ENCODE measurements around the gene SLC10A6. TPM values are rescaled to one million over a fixed set of nuclear protein-coding genes. Genes with fewer than 3 reads are reported as not detected.

Gene SLC10A6
- total and polyA plus RNA-seq, 5 donors from 2014 or later: not detected

DNA sequence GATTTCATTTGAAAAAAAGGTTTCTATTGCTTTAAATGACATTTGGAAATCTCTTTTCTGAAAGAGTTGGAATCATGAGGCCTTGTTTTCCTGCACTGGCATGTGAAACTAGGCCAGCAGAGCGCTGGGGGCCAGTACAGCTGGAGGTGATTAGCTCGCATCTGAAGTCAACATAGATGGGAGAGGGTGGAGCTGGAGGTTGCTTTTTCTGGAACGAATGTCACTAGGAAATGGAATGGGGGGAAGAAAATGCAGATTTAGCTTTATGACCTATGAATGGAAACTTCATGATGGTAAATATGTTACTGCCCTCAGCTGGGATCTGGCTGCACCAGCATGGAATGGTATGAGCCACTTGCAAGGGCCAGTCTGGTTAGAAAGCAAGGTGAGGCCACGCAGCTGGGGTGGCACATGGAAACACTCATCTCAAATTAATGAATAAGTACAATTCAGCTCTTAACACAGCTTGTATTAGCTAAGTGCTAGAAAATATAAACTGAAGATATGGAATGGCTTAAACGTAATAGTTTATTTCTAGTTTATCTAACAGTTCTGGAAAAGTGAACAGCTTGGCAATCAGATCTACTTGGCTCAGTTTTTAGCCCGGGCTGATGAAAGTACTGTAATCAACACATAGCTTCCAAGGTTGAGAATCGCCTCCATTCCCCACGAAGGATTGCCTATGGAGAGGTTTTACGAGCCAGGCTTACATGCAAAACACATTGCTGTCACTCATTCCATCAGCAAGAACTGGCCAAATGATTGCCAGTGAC is 32.5 kb downstream of the SLC10A6 start:
- DNase-seq (no peak), ATAC-seq (ENCODE audit: low read depth in 2 of 2) (no peak)
- Mint-ChIP-seq H3K4me3 (no peak overlapping the region), H3K36me3 (no peaks in the 10 kb centered on the region), H3K9me3 (peaks cover 0 to 20% (median 0%) of the 10 kb centered on the region in 7 donors), H3K27me3 (no peaks in the 10 kb centered on the region), H3K27ac (no peak overlapping the region), H3K4me1 (no peaks in the 10 kb centered on the region)
- Histone ChIP-seq H3K4me1 (ENCODE audit: control insufficient read depth, insufficient read depth, low read length, poor library complexity, severe bottlenecking) (no peaks in the 10 kb centered on the region), H3K4me3 (ENCODE audit: low read depth, low read length) (no peak overlapping the region), H3K9me3 (ENCODE audit: control insufficient read depth in 2 of 2, low read length in 2 of 2) (peaks cover 5 to 6% of the 10 kb centered on the region in 2 experiments), H3K27ac (ENCODE audit: insufficient read depth, low read length, poor library complexity, severe bottlenecking) (no peak overlapping the region), H3K36me3 (ENCODE audit: control insufficient read depth, insufficient read depth, low read length) (no peaks in the 10 kb centered on the region), H3K27me3 (ENCODE audit: control insufficient read depth, insufficient read depth, low read length) (no peaks in the 10 kb centered on the region)

DNA sequence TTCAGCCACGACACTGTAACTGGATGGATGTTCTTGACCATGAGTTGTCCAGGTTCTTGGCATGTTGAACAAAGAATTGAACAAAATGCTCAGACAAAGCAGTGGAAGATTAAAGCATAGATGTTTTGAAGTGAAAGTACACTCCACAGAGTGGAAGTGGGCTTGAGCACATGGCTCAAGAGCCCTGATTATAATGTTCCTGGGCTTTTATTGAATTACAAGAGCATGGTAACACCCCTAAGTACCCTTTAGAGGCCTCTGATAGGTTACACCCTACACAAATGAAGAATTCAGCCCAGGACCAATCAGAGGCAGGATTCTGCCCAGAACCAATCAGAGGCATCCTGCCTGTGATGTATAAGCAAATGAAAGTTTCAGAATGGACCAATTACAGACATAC is 33.5 kb downstream of the SLC10A6 start:
- Mint-ChIP-seq H3K4me3 (no peak overlapping the region), H3K4me1 (no peaks in the 10 kb centered on the region), H3K27ac (no peak overlapping the region), H3K9me3 (peaks cover 0 to 20% (median 0%) of the 10 kb centered on the region in 7 donors), H3K27me3 (no peaks in the 10 kb centered on the region), H3K36me3 (no peaks in the 10 kb centered on the region)
- no peaks in the 10 kb centered on the region for H3K4me1 ChIP-seq (ENCODE audit: control insufficient read depth, insufficient read depth, low read length, poor library complexity, severe bottlenecking)
- H3K4me3 ChIP-seq (ENCODE audit: low read depth, low read length): no peak overlapping the region
- no peaks in the 10 kb centered on the region for H3K36me3 ChIP-seq (ENCODE audit: control insufficient read depth, insufficient read depth, low read length)
- peaks cover 5 to 6% of the 10 kb centered on the region in 2 experiments for H3K9me3 ChIP-seq (ENCODE audit: control insufficient read depth in 2 of 2, low read length in 2 of 2)
- H3K27ac ChIP-seq (ENCODE audit: insufficient read depth, low read length, poor library complexity, severe bottlenecking): no peak overlapping the region
- no peak for ATAC-seq (ENCODE audit: low read depth in 2 of 2)
- no peak for DNase-seq
- H3K27me3 ChIP-seq (ENCODE audit: control insufficient read depth, insufficient read depth, low read length): no peaks in the 10 kb centered on the region

DNA sequence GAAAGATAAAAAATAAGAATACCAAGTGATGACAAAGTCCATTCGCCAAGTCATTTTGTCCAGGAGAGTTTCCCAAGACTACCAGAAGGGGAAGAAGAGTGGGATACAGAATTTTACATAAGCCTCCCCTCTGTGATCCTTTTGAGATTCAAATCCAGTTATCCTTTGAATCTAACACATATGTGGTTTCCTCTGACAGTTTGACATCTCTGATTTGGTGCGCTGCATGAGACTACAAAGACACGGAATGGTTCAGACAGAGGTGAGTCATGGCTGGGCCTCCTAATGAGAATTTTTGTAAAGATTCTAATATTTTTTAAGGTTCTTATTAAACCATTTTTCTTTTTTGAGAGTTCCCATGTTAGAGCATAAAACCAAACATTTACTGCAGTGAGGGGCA is 38.3 kb downstream of the SLC10A6 start:
- no peak for DNase-seq
- H3K27ac Mint-ChIP-seq: no peak overlapping the region
- H3K9me3 Mint-ChIP-seq: peaks cover 0 to 11% (median 0%) of the 10 kb centered on the region in 7 donors
- Histone ChIP-seq H3K4me1 (ENCODE audit: control insufficient read depth, insufficient read depth, low read length, poor library complexity, severe bottlenecking) (no peaks in the 10 kb centered on the region), H3K9me3 (ENCODE audit: control insufficient read depth in 2 of 2, low read length in 2 of 2) (peaks cover 3 to 5% of the 10 kb centered on the region in 2 experiments), H3K4me3 (ENCODE audit: low read depth, low read length) (no peak overlapping the region), H3K27me3 (ENCODE audit: control insufficient read depth, insufficient read depth, low read length) (no peaks in the 10 kb centered on the region), H3K27ac (ENCODE audit: insufficient read depth, low read length, poor library complexity, severe bottlenecking) (no peak overlapping the region), H3K36me3 (ENCODE audit: control insufficient read depth, insufficient read depth, low read length) (no peaks in the 10 kb centered on the region)
- no peaks in the 10 kb centered on the region for H3K36me3 Mint-ChIP-seq
- no peak overlapping the region for H3K4me3 Mint-ChIP-seq
- no peaks in the 10 kb centered on the region for H3K27me3 Mint-ChIP-seq
- ATAC-seq (ENCODE audit: low read depth in 2 of 2): no peak
- H3K4me1 Mint-ChIP-seq: no peaks in the 10 kb centered on the region

DNA sequence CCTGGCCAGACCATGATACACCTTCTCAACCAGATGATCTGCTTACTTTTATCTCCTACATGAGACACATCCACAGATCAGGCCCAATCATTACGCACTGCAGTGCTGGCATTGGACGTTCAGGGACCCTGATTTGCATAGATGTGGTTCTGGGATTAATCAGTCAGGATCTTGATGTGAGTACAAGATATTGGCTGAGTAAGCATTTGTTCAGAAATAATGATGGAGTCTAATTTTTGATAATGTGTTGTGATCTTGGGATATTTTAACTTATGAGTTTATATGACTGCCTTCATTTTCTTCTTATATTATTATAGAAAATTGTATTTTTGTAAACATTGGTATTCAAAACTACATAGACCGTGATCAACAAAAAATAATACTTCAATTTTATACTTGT is 39.4 kb downstream of the SLC10A6 start:
- Histone ChIP-seq H3K4me1 (ENCODE audit: control insufficient read depth, insufficient read depth, low read length, poor library complexity, severe bottlenecking) (no peaks in the 10 kb centered on the region), H3K36me3 (ENCODE audit: control insufficient read depth, insufficient read depth, low read length) (no peaks in the 10 kb centered on the region), H3K27me3 (ENCODE audit: control insufficient read depth, insufficient read depth, low read length) (no peaks in the 10 kb centered on the region), H3K9me3 (ENCODE audit: control insufficient read depth in 2 of 2, low read length in 2 of 2) (no peaks in the 10 kb centered on the region), H3K27ac (ENCODE audit: insufficient read depth, low read length, poor library complexity, severe bottlenecking) (no peak overlapping the region), H3K4me3 (ENCODE audit: low read depth, low read length) (no peak overlapping the region)
- Mint-ChIP-seq H3K27me3 (no peaks in the 10 kb centered on the region), H3K4me3 (no peak overlapping the region), H3K4me1 (no peaks in the 10 kb centered on the region), H3K9me3 (peaks cover 0 to 4% (median 0%) of the 10 kb centered on the region in 7 donors), H3K36me3 (no peaks in the 10 kb centered on the region), H3K27ac (no peak overlapping the region)
- ATAC-seq (ENCODE audit: low read depth in 2 of 2): no peak
- no peak for DNase-seq

DNA sequence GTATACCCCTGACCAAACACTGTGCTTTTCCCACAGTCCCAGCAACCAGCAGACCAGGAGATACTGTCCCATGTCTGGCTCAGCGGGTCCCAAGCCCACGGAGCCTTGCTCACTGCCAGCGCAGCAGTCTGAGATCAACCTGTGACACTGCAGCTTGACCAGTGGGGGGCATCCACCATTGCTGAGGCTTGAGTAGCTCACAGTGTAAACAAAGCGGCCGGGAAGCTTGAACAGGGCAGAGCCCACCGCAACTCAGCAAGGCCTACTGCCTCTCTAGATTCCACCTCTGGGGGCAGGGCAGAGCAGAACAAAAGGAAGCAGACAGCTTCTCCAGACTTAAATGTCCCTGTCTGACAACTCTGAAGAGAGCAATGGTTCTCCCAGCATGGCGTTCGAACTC is 58.1 kb downstream of the SLC10A6 start:
- Histone ChIP-seq H3K4me3 (ENCODE audit: low read depth, low read length) (no peak overlapping the region), H3K36me3 (ENCODE audit: control insufficient read depth, insufficient read depth, low read length) (no peaks in the 10 kb centered on the region), H3K27me3 (ENCODE audit: control insufficient read depth, insufficient read depth, low read length) (no peaks in the 10 kb centered on the region), H3K9me3 (ENCODE audit: control insufficient read depth in 2 of 2, low read length in 2 of 2) (no peaks in the 10 kb centered on the region), H3K4me1 (ENCODE audit: control insufficient read depth, insufficient read depth, low read length, poor library complexity, severe bottlenecking) (no peaks in the 10 kb centered on the region), H3K27ac (ENCODE audit: insufficient read depth, low read length, poor library complexity, severe bottlenecking) (no peak overlapping the region)
- Mint-ChIP-seq H3K4me1 (no peaks in the 10 kb centered on the region), H3K27ac (no peak overlapping the region), H3K9me3 (peaks cover 0 to 9% (median 2%) of the 10 kb centered on the region in 7 donors), H3K27me3 (no peaks in the 10 kb centered on the region), H3K36me3 (no peaks in the 10 kb centered on the region), H3K4me3 (no peak overlapping the region)
- no peak for DNase-seq
- no peak for ATAC-seq (ENCODE audit: low read depth in 2 of 2)

DNA sequence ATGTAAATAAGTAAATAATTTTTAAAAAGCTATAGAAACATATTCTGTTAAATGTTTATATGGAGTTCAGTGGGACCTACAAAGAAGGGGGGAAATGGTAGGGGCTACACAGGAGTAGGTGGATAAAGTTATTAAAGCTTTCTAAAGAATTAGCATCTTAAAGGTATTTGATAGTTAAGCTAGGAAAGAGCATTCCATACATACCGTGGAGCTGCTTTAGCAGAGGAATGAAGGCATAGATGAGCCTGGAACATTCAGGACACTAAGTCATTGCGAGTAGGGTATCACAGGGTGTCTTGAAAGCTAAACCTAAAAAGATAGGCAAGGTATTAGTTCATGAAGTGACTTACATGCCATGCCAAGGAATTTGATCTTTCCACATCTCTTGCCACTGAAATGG is 60.4 kb downstream of the SLC10A6 start:
- Histone ChIP-seq H3K4me3 (ENCODE audit: low read depth, low read length) (no peak overlapping the region), H3K27ac (ENCODE audit: insufficient read depth, low read length, poor library complexity, severe bottlenecking) (no peak overlapping the region), H3K9me3 (ENCODE audit: control insufficient read depth in 2 of 2, low read length in 2 of 2) (no peaks in the 10 kb centered on the region), H3K4me1 (ENCODE audit: control insufficient read depth, insufficient read depth, low read length, poor library complexity, severe bottlenecking) (no peaks in the 10 kb centered on the region), H3K36me3 (ENCODE audit: control insufficient read depth, insufficient read depth, low read length) (no peaks in the 10 kb centered on the region), H3K27me3 (ENCODE audit: control insufficient read depth, insufficient read depth, low read length) (no peaks in the 10 kb centered on the region)
- Mint-ChIP-seq H3K27me3 (peaks cover 4% of the 10 kb centered on the region), H3K9me3 (peaks cover 0 to 6% (median 2%) of the 10 kb centered on the region in 7 donors), H3K4me3 (no peak overlapping the region), H3K4me1 (no peaks in the 10 kb centered on the region), H3K36me3 (no peaks in the 10 kb centered on the region), H3K27ac (no peak overlapping the region)
- ATAC-seq (ENCODE audit: low read depth in 2 of 2) (no peak), DNase-seq (no peak)

DNA sequence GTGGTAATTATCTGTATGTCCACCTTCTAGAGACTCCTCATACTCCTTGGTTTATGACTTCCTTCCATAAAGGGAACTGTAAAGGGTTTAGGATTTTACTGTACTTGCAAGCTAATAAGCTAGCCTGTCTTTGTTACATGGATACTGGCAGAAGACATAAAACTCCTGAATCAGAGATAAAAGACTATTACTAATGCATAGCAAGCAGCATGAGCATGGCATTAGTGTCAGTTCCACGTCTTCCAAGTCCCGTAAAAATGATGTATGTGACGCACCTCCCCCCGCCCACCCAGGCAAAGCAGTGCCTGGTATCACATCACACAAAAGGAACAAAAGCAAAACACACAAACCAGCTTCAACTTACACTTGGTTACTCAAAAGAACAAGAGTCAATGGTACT is 71.0 kb downstream of the SLC10A6 start:
- Mint-ChIP-seq H3K27me3 (peaks cover 5% of the 10 kb centered on the region), H3K9me3 (peaks cover 0 to 5% (median 0%) of the 10 kb centered on the region in 7 donors), H3K4me1 (no peaks in the 10 kb centered on the region), H3K27ac (no peak overlapping the region), H3K4me3 (no peak overlapping the region), H3K36me3 (no peaks in the 10 kb centered on the region)
- Histone ChIP-seq H3K4me3 (ENCODE audit: low read depth, low read length) (no peak overlapping the region), H3K4me1 (ENCODE audit: control insufficient read depth, insufficient read depth, low read length, poor library complexity, severe bottlenecking) (no peaks in the 10 kb centered on the region), H3K9me3 (ENCODE audit: control insufficient read depth in 2 of 2, low read length in 2 of 2) (no peaks in the 10 kb centered on the region), H3K36me3 (ENCODE audit: control insufficient read depth, insufficient read depth, low read length) (no peaks in the 10 kb centered on the region), H3K27me3 (ENCODE audit: control insufficient read depth, insufficient read depth, low read length) (no peaks in the 10 kb centered on the region), H3K27ac (ENCODE audit: insufficient read depth, low read length, poor library complexity, severe bottlenecking) (no peak overlapping the region)
- DNase-seq (no peak), ATAC-seq (ENCODE audit: low read depth in 2 of 2) (no peak)

DNA sequence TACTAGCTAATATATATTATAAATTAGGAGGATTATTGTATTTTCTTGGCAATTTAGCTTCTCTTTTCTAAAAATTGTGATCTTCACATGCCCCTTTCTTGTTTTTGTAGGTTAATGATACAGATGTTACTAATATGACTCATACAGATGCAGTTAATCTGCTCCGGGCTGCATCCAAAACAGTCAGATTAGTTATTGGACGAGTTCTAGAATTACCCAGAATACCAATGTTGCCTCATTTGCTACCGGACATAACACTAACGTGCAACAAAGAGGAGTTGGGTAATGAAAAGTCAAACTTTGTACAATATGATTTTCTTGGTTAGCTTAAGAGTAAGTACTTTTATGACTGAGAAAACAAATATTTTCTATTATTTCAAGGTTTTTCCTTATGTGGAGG is 74.1 kb downstream of the SLC10A6 start:
- Histone ChIP-seq H3K27ac (ENCODE audit: insufficient read depth, low read length, poor library complexity, severe bottlenecking) (no peak overlapping the region), H3K9me3 (ENCODE audit: control insufficient read depth in 2 of 2, low read length in 2 of 2) (no peaks in the 10 kb centered on the region), H3K27me3 (ENCODE audit: control insufficient read depth, insufficient read depth, low read length) (no peaks in the 10 kb centered on the region), H3K4me1 (ENCODE audit: control insufficient read depth, insufficient read depth, low read length, poor library complexity, severe bottlenecking) (no peaks in the 10 kb centered on the region), H3K36me3 (ENCODE audit: control insufficient read depth, insufficient read depth, low read length) (no peaks in the 10 kb centered on the region), H3K4me3 (ENCODE audit: low read depth, low read length) (no peak overlapping the region)
- ATAC-seq (ENCODE audit: low read depth in 2 of 2): no peak
- H3K27ac Mint-ChIP-seq: no peak overlapping the region
- H3K4me1 Mint-ChIP-seq: no peaks in the 10 kb centered on the region
- no peak overlapping the region for H3K4me3 Mint-ChIP-seq
- H3K36me3 Mint-ChIP-seq: no peaks in the 10 kb centered on the region
- peaks cover 0 to 5% (median 0%) of the 10 kb centered on the region in 7 donors for H3K9me3 Mint-ChIP-seq
- no peak for DNase-seq
- H3K27me3 Mint-ChIP-seq: peaks cover 11% of the 10 kb centered on the region

Data from CD4-positive, CD25-positive, alpha-beta regulatory T cell (primary cell).